SK-N-SH treated with all-trans-retinoic acid at 6 μM for 48 hours (cell line): ENCODE results near the gene HSFX2.

Experiments
- ARNTL ChIP-seq: fragments of 450-650 bp; formaldehyde crosslinking; IDR thresholded peaks from 2 replicates; pipeline ENCODE4 v1.5.0; 2020; ENCODE audit warnings: low read depth, mild to moderate bottlenecking, moderate library complexity, borderline replicate concordance
- OSR1 ChIP-seq: fragments of 250-450 bp; sonication (Bioruptor Pico); IDR thresholded peaks from 2 replicates; pipeline ENCODE4 v1.8.0; 2022; ENCODE audit warnings: moderate library complexity, mild to moderate bottlenecking, inconsistent platforms
- RARB ChIP-seq: fragments of 250-450 bp; sonication (Bioruptor Pico); IDR thresholded peaks from 2 replicates; pipeline ENCODE4 v1.8.0; 2021; ENCODE audit warnings: mild to moderate bottlenecking, moderate library complexity
- ZNF565 ChIP-seq: fragments of 450-650 bp; formaldehyde crosslinking; conservative IDR thresholded peaks from 2 replicates; pipeline ENCODE4 v1.5.0; 2020; ENCODE audit warnings: low read depth, mild to moderate bottlenecking, moderate library complexity
- ZNF8 ChIP-seq: fragments of 450-650 bp; formaldehyde crosslinking; IDR thresholded peaks from 2 replicates; pipeline ENCODE4 v1.5.0; 2020; ENCODE audit warnings: mild to moderate bottlenecking, moderate library complexity
- TF ChIP-seq, protein P1 (sequence below): fragments of 250-450 bp; sonication (Bioruptor Pico); IDR thresholded peaks from 2 replicates; pipeline ENCODE4 v1.5.0; 2020; ENCODE audit warnings: mild to moderate bottlenecking, moderate library complexity
- TF ChIP-seq, protein P2 (sequence below): fragments of 250-450 bp; sonication (Bioruptor Pico); IDR thresholded peaks from 2 replicates; pipeline ENCODE4 v1.8.0; 2020; ENCODE audit warnings: mild to moderate bottlenecking, moderate library complexity, borderline replicate concordance

DNA sequence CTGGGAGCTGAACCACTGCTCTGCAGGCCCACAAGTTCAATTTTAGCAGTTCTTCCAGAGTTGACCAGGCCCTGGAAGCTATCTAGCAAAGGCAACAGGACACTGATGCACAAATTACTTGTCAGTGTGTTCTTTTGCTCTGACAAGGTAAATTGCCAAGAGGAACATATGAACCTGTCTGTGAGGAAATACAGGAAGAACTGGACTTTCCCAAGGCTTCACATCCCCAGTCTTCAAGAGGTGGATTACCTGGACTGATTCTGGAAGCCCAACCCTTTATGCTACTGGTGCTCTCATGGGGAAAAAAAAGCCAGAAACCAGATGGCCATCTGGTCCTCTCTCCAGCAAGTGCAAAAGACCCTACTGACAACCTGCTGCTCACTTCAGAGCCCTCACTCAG lies 38.4 kb upstream of the HSFX2 start:
- TF ChIP-seq ARNTL (CRISPR knock-in tag) (no peak), RARB (no peak), OSR1 (CRISPR knock-in tag) (no peak), ZNF565 (CRISPR knock-in tag) (no peak), ZNF8 (CRISPR knock-in tag) (no peak)
- TF ChIP-seq, protein P1, sequence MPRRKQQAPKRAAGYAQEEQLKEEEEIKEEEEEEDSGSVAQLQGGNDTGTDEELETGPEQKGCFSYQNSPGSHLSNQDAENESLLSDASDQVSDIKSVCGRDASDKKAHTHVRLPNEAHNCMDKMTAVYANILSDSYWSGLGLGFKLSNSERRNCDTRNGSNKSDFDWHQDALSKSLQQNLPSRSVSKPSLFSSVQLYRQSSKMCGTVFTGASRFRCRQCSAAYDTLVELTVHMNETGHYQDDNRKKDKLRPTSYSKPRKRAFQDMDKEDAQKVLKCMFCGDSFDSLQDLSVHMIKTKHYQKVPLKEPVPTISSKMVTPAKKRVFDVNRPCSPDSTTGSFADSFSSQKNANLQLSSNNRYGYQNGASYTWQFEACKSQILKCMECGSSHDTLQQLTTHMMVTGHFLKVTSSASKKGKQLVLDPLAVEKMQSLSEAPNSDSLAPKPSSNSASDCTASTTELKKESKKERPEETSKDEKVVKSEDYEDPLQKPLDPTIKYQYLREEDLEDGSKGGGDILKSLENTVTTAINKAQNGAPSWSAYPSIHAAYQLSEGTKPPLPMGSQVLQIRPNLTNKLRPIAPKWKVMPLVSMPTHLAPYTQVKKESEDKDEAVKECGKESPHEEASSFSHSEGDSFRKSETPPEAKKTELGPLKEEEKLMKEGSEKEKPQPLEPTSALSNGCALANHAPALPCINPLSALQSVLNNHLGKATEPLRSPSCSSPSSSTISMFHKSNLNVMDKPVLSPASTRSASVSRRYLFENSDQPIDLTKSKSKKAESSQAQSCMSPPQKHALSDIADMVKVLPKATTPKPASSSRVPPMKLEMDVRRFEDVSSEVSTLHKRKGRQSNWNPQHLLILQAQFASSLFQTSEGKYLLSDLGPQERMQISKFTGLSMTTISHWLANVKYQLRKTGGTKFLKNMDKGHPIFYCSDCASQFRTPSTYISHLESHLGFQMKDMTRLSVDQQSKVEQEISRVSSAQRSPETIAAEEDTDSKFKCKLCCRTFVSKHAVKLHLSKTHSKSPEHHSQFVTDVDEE (CRISPR knock-in tag) = no peak
- TF ChIP-seq, protein P2, sequence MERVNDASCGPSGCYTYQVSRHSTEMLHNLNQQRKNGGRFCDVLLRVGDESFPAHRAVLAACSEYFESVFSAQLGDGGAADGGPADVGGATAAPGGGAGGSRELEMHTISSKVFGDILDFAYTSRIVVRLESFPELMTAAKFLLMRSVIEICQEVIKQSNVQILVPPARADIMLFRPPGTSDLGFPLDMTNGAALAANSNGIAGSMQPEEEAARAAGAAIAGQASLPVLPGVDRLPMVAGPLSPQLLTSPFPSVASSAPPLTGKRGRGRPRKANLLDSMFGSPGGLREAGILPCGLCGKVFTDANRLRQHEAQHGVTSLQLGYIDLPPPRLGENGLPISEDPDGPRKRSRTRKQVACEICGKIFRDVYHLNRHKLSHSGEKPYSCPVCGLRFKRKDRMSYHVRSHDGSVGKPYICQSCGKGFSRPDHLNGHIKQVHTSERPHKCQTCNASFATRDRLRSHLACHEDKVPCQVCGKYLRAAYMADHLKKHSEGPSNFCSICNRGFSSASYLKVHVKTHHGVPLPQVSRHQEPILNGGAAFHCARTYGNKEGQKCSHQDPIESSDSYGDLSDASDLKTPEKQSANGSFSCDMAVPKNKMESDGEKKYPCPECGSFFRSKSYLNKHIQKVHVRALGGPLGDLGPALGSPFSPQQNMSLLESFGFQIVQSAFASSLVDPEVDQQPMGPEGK (CRISPR knock-in tag) = no peak
